ENCODE results near the gene NR2F1-AS1. TPM values are rescaled to one million over a fixed set of nuclear protein-coding genes. Genes with fewer than 3 reads are reported as not detected.
"Not testable (repeated sequence)": the region's sequence is repeated elsewhere in the genome, so short reads cannot be mapped to it uniquely, and the experiment has no call there.

NR2F1-AS1 gene
- total RNA-seq, 1 donor from 2014 or later: 53.1 TPM

DNA sequence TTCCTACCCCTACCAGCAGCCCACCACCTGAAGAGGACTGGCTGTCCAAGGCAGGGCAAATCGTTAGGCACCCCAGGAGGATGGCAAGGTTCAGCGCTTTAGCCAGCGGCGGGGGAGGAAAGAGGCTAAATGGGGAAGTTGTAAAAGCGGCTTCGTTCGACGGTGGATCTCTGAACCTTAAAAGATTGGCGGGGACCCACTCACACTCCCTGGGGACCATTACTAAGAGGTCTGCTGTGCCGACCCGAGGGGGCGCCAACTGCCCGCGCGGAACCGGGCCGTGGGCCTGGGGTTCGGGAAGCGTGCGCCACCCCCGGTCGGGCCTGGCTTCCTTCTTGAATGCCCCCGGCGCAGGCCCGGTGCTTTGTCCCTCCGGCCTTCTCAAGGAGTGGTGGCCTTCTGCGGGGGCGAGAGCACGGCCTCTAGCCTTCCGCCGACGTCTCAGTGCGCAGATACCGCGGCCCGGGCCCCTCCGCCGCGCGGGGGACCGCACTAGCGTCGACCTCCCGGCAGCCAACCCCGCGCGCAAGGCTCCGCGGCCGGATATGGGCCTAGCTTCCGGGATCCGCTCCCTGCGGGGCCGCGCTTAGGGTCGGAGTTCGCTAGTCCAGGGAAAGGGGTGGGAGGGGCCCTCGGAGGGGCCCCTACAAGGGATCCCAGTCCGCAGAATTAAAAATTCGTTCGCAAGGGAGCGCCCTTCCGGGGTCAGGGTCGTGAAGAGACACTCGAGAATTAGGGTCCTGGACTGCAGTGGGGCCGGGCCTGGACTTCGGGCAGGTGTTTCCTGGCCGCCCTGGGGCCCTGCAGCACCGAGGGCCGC, 10.5 kb downstream of the NR2F1-AS1 start:
- Mint-ChIP-seq H3K27ac (ENCODE audit: unreplicated experiment) (no peak overlapping the region), H3K4me3 (peak overlapping the region; percentile 47), H3K36me3 (ENCODE audit: low read depth) (peaks cover 15% of the 10 kb centered on the region), H3K4me1 (peaks cover 76% of the 10 kb centered on the region), H3K9me3 (no peaks in the 10 kb centered on the region), H3K27me3 (ENCODE audit: low read depth) (peaks cover 24% of the 10 kb centered on the region)
- TF ChIP-seq, protein P1, sequence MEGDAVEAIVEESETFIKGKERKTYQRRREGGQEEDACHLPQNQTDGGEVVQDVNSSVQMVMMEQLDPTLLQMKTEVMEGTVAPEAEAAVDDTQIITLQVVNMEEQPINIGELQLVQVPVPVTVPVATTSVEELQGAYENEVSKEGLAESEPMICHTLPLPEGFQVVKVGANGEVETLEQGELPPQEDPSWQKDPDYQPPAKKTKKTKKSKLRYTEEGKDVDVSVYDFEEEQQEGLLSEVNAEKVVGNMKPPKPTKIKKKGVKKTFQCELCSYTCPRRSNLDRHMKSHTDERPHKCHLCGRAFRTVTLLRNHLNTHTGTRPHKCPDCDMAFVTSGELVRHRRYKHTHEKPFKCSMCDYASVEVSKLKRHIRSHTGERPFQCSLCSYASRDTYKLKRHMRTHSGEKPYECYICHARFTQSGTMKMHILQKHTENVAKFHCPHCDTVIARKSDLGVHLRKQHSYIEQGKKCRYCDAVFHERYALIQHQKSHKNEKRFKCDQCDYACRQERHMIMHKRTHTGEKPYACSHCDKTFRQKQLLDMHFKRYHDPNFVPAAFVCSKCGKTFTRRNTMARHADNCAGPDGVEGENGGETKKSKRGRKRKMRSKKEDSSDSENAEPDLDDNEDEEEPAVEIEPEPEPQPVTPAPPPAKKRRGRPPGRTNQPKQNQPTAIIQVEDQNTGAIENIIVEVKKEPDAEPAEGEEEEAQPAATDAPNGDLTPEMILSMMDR (conservative IDR thresholded peaks at IDR 0.05): no peak
- DNase-seq (ENCODE audit: low read depth, low spot score): no peak

DNA sequence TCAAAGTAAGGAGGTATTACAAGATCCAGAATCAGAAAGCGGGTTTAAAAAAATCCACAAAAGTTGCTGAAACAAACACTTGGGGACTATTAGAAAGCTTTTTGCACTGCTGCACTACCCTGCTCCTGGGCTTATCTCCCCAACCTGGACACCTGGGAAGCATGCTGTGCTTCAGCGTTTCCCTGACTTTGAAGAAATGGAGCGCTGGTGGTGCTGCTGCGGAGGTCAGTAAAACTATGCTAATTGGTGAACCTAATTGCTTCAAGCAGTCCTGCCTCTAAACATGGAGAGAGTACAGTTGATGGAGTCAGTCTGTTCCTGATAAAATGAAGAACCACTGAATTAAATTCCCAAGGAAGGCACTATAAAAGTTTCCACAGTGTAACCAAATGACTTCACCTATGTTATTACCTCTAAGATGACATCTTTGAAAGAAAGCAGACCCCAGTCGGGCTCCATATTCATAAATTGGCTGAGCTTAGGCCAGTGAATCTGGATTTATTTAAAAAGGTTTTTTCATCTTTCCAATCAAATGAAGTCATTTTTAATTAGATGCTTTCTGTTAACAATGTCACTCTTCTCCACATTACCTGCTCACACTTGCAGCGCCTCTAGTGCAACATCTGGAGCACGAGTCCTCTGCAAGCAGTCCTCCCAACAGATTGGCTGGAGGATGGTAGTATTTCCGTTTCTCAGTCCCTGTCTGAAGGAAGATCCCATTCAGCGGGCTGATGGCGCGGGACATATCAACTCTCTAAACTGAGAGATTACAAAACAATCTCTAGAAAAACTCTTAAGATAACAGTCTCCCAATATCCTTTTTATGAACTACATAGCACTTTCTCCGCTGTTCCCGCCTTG, 11.5 kb downstream of the NR2F1-AS1 start:
- no peak for DNase-seq (ENCODE audit: low read depth, low spot score)
- peaks cover 24% of the 10 kb centered on the region for H3K27me3 Mint-ChIP-seq (ENCODE audit: low read depth)
- H3K4me1 Mint-ChIP-seq: peaks cover 68% of the 10 kb centered on the region
- no peaks in the 10 kb centered on the region for H3K9me3 Mint-ChIP-seq
- TF ChIP-seq, protein P1 (conservative IDR thresholded peaks at IDR 0.05): no peak
- peak overlapping the region; percentile 79 for H3K27ac Mint-ChIP-seq (ENCODE audit: unreplicated experiment)
- H3K36me3 Mint-ChIP-seq (ENCODE audit: low read depth): peaks cover 15% of the 10 kb centered on the region
- peak overlapping the region; percentile 47 for H3K4me3 Mint-ChIP-seq

DNA sequence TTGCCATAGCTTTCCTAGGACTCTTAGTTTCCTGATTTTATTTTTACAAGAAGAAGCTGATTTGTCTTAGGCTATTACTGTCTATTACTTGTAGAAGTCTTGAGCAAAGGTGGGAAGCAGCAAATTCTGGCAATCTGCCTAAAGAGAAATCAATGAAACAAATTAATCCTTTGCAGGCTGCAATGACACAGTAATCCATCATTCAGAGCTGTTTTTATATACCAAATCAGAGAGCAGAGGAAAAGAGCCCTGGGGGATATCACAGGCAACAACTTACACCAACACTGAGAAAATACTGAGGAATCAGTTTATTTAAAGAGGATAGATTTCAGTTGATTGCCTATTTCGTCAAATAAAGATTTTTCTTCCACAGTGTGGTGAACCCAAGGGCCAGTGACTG, 13.6 kb downstream of the NR2F1-AS1 start:
- H3K36me3 Mint-ChIP-seq (ENCODE audit: low read depth): peaks cover 23% of the 10 kb centered on the region
- no peak for DNase-seq (ENCODE audit: low read depth, low spot score)
- H3K27ac Mint-ChIP-seq (ENCODE audit: unreplicated experiment): no peak overlapping the region
- H3K4me3 Mint-ChIP-seq: peak overlapping the region; percentile 6
- H3K9me3 Mint-ChIP-seq: peaks cover 5% of the 10 kb centered on the region
- peaks cover 14% of the 10 kb centered on the region for H3K27me3 Mint-ChIP-seq (ENCODE audit: low read depth)
- peaks cover 56% of the 10 kb centered on the region for H3K4me1 Mint-ChIP-seq
- TF ChIP-seq, protein P1 (conservative IDR thresholded peaks at IDR 0.05): no peak

DNA sequence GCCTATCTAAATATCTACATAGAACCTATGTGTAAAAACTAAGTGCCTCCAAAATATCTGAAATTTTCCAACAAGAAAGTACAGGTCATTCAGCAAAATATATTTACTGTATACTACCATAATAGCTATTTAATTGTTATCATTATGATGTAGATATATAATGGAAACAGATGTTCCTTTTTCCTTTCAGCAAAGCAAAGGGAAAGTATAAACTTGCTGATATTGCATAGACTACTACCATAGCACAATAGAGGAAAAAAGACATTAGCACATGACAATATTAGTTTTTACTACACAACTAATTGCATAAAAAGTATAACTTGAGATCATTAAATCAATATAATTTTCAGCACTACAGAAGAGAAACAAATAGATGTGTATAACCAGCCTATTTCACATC, 14.9 kb downstream of the NR2F1-AS1 start:
- no peak overlapping the region for H3K27ac Mint-ChIP-seq (ENCODE audit: unreplicated experiment)
- H3K36me3 Mint-ChIP-seq (ENCODE audit: low read depth): peaks cover 16% of the 10 kb centered on the region
- peaks cover 44% of the 10 kb centered on the region for H3K4me1 Mint-ChIP-seq
- peaks cover 4% of the 10 kb centered on the region for H3K27me3 Mint-ChIP-seq (ENCODE audit: low read depth)
- no peak for DNase-seq (ENCODE audit: low read depth, low spot score)
- peaks cover 5% of the 10 kb centered on the region for H3K9me3 Mint-ChIP-seq
- TF ChIP-seq, protein P1 (conservative IDR thresholded peaks at IDR 0.05): no peak
- H3K4me3 Mint-ChIP-seq: no peak overlapping the region

DNA sequence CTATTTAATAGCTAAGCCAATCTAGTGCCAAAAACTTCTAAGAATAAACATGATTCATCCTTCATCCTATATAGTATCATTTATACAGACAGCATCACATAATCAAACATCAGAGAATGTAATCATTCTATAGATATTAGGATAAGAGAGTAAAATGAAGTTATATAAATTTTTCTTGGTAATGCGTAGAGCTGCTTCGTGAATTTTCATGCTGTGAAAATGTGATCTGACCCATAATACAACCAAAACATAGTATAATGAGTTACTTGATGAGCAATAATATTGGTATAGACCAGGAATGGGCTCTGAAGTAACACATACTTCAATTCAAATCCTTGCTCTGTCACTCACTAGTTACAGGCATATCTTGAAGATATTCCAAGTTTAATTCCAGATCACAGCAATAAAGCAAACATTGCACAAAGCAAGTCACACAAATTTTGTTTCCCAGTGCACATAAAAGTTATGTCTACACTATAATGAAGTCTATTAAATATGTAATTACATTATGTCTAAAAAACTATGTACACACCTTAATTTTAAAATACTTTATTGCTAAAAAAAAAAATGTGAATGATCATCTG, 23.9 kb downstream of the NR2F1-AS1 start:
- H3K27me3 Mint-ChIP-seq (ENCODE audit: low read depth): no peaks in the 10 kb centered on the region
- H3K4me1 Mint-ChIP-seq: peaks cover 4% of the 10 kb centered on the region

DNA sequence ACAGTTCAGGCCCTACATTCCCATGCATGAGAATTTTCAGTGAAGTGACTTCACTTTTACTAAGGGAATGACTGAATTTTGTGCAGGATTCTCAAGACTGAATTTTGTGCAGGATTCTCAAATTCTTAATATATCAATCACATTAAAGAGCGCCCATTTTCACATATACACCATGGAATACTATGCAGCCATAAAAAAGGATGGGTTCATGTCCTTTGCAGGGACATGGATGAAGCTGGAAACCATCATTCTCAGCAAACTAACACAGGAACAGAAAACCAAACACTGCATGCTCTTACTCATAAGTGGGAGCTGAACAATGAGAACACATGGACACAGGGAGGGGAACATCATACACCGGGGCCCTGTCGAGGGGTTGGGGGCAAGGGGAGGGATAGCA, 31.4 kb downstream of the NR2F1-AS1 start:
- not testable (repeated sequence) for H3K4me3 Mint-ChIP-seq; H3K27me3 Mint-ChIP-seq (ENCODE audit: low read depth); H3K9me3 Mint-ChIP-seq; H3K27ac Mint-ChIP-seq (ENCODE audit: unreplicated experiment); DNase-seq (ENCODE audit: low read depth, low spot score); H3K4me1 Mint-ChIP-seq
- peaks cover 33% of the 10 kb centered on the region for H3K36me3 Mint-ChIP-seq (ENCODE audit: low read depth)

More for the DNA sequence above, 23.9 kb downstream of the NR2F1-AS1 start:
- TF ChIP-seq, protein P1 (conservative IDR thresholded peaks at IDR 0.05): no peak
- Mint-ChIP-seq H3K36me3 (ENCODE audit: low read depth) (peaks cover 32% of the 10 kb centered on the region), H3K27ac (ENCODE audit: unreplicated experiment) (no peak overlapping the region), H3K4me3 (no peak overlapping the region), H3K9me3 (no peaks in the 10 kb centered on the region)
- no peak for DNase-seq (ENCODE audit: low read depth, low spot score)

Data from neural crest cell (in vitro differentiated cells).